H1 (cell line): ENCODE measurements around the gene SYTL2. TPM values are rescaled to one million over a fixed set of nuclear protein-coding genes. Genes with fewer than 3 reads are reported as not detected.

ENCODE experiments used
- ASH2L ChIP-seq: fragments of 200-600, 300-600 bp; sonication (generic); IDR thresholded peaks from one replicate; pipeline ENCODE4 v1.7.1; 2017; ENCODE audit warnings: low read length
- CBX8 ChIP-seq: fragments of 300-800, 300-1000 bp; sonication (generic); IDR thresholded peaks from 2 replicates; pipeline ENCODE4 v1.7.1; 2016; ENCODE audit warnings: low read depth, low read length, borderline replicate concordance
- EGR1 ChIP-seq: IDR thresholded peaks from 2 replicates; pipeline ENCODE4 v1.6.1; 2011; ENCODE audit warnings: low read depth, low read length, borderline replicate concordance
- SIN3A ChIP-seq, 2 experiments: IDR thresholded peaks in 1 of 2; conservative IDR thresholded peaks in 1 of 2; 2 replicates each; pipeline ENCODE4 v1.6.1; 2011 to 2012; ENCODE audit warnings: low read length in 2 of 2, improper control_type of control experiment in 1 of 2, low read depth in 1 of 2, mild to moderate bottlenecking in 1 of 2
- polyA plus RNA-seq, 7 experiments: library from polyadenylated mRNA; depleted of rRNA in 3 of 7; stranded (reverse) in 5 of 7; unstranded in 2 of 7; fragments of >200 nt in 5 of 7; fragments of 200-250 nt in 2 of 7; gene quantifications; 1 replicate in 5 of 7; 2 replicates in 1 of 7; 4 replicates in 1 of 7; pipeline versions ENCODE4 v1.2.1 to v1.2.3, GENCODE V29; 2011 to 2013; ENCODE audit warnings: missing spikeins in 2 of 7, mixed read lengths in 2 of 7
- total RNA-seq: library from RNA; stranded (reverse); fragmentation: NEBNext Ultra II Directional; extraction: Animal tissue kit (Norgen Biotek cat#: 25700); gene quantifications from 2 replicates; pipeline ENCODE4 v1.2.1, GENCODE V29; 2021
- TF ChIP-seq, protein P1 (sequence below): IDR thresholded peaks from 2 replicates; pipeline ENCODE4 v1.6.1; 2011; ENCODE audit warnings: low read depth, mild to moderate bottlenecking, low read length; ENCODE audit not compliant: insufficient read depth

Gene SYTL2
- total and polyA plus RNA-seq, 2 of the 8 experiments (the other 6 are each of a cell fraction or from before 2014, with no cell fraction given) = 1.3 to 9.1 TPM

DNA sequence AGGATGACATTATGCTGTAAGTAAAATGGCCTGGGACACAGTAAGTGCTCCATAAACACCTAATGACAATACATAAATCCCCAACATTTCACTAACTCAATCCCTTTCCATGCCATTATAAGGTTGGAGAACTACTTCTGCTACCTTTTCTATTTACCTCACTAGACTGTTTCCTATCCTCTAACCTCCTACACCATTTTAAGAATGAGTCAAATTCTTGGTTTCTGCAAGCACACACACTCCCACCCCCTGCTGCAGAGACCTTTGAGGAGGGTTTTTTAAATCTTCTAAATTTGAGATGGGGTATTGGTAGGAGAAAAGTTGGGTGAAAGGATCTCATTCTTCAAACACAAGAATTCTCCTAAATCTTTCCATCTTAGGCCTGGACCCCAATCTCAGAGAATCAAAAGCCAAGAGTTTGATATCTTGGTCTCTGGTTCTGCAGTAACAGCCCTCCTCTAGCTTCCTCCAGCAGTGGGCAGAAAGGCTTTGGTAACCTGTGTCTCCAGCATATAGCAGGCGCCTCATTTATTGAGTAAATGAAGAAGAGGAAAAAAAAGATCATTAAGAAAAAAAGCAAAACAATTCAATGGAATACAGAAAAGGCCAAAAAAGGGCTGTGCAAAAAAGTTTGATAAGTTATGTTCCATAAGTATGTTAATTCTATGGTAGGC, 42.3 kb downstream of the SYTL2 start (continued):
- TF ChIP-seq SIN3A (conservative IDR thresholded peaks at IDR 0.05 in 1 of 2, IDR thresholded peaks at IDR 0.05 in 1 of 2; ENCODE audit: low read depth in 1 of 2, low read length in 2 of 2) (no peak), ASH2L (no peak), EGR1 (no peak), CBX8 (no peak)
- TF ChIP-seq, protein P1, sequence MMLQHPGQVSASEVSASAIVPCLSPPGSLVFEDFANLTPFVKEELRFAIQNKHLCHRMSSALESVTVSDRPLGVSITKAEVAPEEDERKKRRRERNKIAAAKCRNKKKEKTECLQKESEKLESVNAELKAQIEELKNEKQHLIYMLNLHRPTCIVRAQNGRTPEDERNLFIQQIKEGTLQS = no peak
